Right cardiac atrium (tissue), 5 donors: Measurements from ENCODE around the gene PPM1J. TPM values are rescaled to one million over a fixed set of nuclear protein-coding genes. Genes with fewer than 3 reads are reported as not detected.

Source experiments
- ATAC-seq, 2 donors: fragments of 200-7000 bp; cut with Tn5 transposase; one replicate each; pipeline versions ENCODE4 v1.8.0 to v1.9.1; 2020; ENCODE audit warnings: moderate library complexity in 2 of 2, mild to moderate bottlenecking in 1 of 2
- DNase-seq, 3 donors: peaks; one replicate each; pipeline ENCODE4 v3.0.0-alpha.2; 2020
- H3K27ac ChIP-seq: one replicate; pipeline ENCODE4 v1.5.1; 2013; ENCODE audit warnings: mild to moderate bottlenecking, low read length, control low read depth, moderate library complexity
- H3K27me3 ChIP-seq: one replicate; pipeline ENCODE4 v1.6.1; 2013; ENCODE audit not compliant: control insufficient read depth, insufficient read depth
- H3K4me1 ChIP-seq: one replicate; pipeline ENCODE4 v1.6.1; 2013; ENCODE audit warnings: low read length; ENCODE audit not compliant: control insufficient read depth, insufficient read depth
- H3K4me3 ChIP-seq: one replicate; pipeline ENCODE4 v1.5.1; 2013; ENCODE audit warnings: low read length, control low read depth
- H3K9me3 ChIP-seq: one replicate; pipeline ENCODE4 v1.6.1; 2013; ENCODE audit warnings: low read length; ENCODE audit not compliant: control insufficient read depth
- WGBS: extraction: QIAGEN DNeasy Blood & Tissue Kit; methylation state at CpG from one replicate; pipeline ENCODE4 v1.1.7; 2013; 5-methylcytosine and 5-hydroxymethylcytosine counted together
- intact Hi-C, 4 donors: fragments of 100-400 bp; cut with DNase I; formaldehyde crosslinking; loops; one replicate each; pipeline versions ENCODE4 v1.11.0 to v1.14.0; 2022 to 2023
- polyA plus RNA-seq: library from polyadenylated mRNA; stranded (reverse); fragments of 200-250 nt; gene quantifications from one replicate; pipeline ENCODE4 v1.2.3, GENCODE V29; 2013
- total RNA-seq, 4 donors: library from RNA; stranded (reverse); fragmentation: NEBNext Ultra II Directional; extraction: Animal tissue kit (Norgen Biotek cat#: 25700); gene quantifications; one replicate each; pipeline ENCODE4 v1.2.1, GENCODE V29; 2021
- donor health status: healthy with polysubstance abuse.
- donor health status: DM: no; HTN: yes; CAD: no.
- donor health status: DM: no; HTN: no; CAD: no.
- donor health status: DM: no; HTN: yes; CAD: no; lungs with severe emphysema.
- donor health status: DM: yes; HTN: yes; CAD: no.

Gene PPM1J
- total and polyA plus RNA-seq, 5 donors: 5.5 to 9.0 (median 6.4) TPM

GRCh38 chr1:112704391-112704933 lies 10.7 kb downstream of the PPM1J start:
- Histone ChIP-seq H3K4me3 (peak overlapping the region; percentile 3), H3K9me3 (no peaks in the 10 kb centered on the region), H3K27me3 (no peaks in the 10 kb centered on the region), H3K4me1 (peaks cover 28% of the 10 kb centered on the region), H3K27ac (peak overlapping the region; percentile 84)
- 22% methylated on average over 7 of the region's 7 CpGs for WGBS
- ATAC-seq: no peak
- intact Hi-C loops: loop anchor here in 3 of 4 donors (5.0 to 10.0 kb wide), 5 partner anchors 80 to 320 kb away; partner anchors contain the start of genes WNT2B (in 2 of the 3), CAPZA1 (in 1 of the 3) and ST7L (in 1 of the 3)
- DNase-seq: no peak

DNA sequence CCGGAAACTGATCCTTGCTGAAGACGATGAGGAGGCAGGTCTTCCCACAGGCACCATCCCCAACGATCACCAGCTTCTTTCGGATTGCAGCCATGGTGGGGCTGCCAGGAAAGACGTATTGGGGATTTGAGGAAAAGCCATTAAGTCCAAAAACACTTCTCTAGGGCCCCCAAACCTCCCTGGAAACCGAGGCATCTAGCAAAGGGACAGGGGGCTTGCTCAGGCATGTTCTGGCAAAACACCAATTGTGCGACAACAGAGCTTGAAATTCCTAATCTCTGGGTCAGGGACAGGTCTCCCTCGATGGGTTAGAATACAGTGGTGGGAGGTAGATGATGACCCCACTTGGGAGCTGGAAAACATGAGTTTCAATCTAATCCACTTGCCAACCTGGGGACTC lies 11.4 kb downstream of the PPM1J start:
- intact Hi-C loops: loop anchor here in 3 of 4 donors (5.0 to 10.0 kb wide), 5 partner anchors 79 to 319 kb away; partner anchors contain the start of genes WNT2B (in 2 of the 3), CAPZA1 (in 1 of the 3) and ST7L (in 1 of the 3)
- no peak for DNase-seq
- no peak for ATAC-seq
- Histone ChIP-seq H3K27ac (peak overlapping the region; percentile 20), H3K27me3 (no peaks in the 10 kb centered on the region), H3K4me1 (peaks cover 29% of the 10 kb centered on the region), H3K4me3 (no peak overlapping the region), H3K9me3 (no peaks in the 10 kb centered on the region)
- 63% methylated on average over 8 of the region's 8 CpGs for WGBS

- 56% methylated on average over 12 of the region's 12 CpGs for WGBS
- intact Hi-C loops: loop anchor here in 3 of 4 donors (5.0 to 10.0 kb wide), 5 partner anchors 78 to 318 kb away; partner anchors contain the start of genes WNT2B (in 2 of the 3), CAPZA1 (in 1 of the 3) and ST7L (in 1 of the 3)
- Histone ChIP-seq H3K4me3 (no peak overlapping the region), H3K4me1 (peaks cover 29% of the 10 kb centered on the region), H3K9me3 (no peaks in the 10 kb centered on the region), H3K27ac (peak overlapping the region; percentile 13), H3K27me3 (no peaks in the 10 kb centered on the region)
- no peak for ATAC-seq
- no peak for DNase-seq
Observed at GRCh38 chr1:112702420-112703261, 12.5 kb downstream of the PPM1J start.

GRCh38 chr1:112702067-112702395 lies 13.1 kb downstream of the PPM1J start:
- peak overlapping the region; percentile 21 for H3K27ac ChIP-seq

GRCh38 chr1:112701227-112702066 lies 13.7 kb downstream of the PPM1J start:
- intact Hi-C loops: loop anchor here in 3 of 4 donors (5.0 to 10.0 kb wide), 5 partner anchors 77 to 317 kb away; partner anchors contain the start of genes WNT2B (in 2 of the 3), CAPZA1 (in 1 of the 3) and ST7L (in 1 of the 3)
- H3K27ac ChIP-seq: peak overlapping the region; percentile 98
- 53% methylated on average over 17 of the region's 17 CpGs for WGBS
- H3K4me1 ChIP-seq: peaks cover 29% of the 10 kb centered on the region
- no peaks in the 10 kb centered on the region for H3K9me3 ChIP-seq
- no peak overlapping the region for H3K4me3 ChIP-seq
- ATAC-seq (peak; percentile 0 to 3), DNase-seq (no peak)
- H3K27me3 ChIP-seq: no peaks in the 10 kb centered on the region

More at GRCh38 chr1:112702067-112702395, 13.1 kb downstream of the PPM1J start:
- Histone ChIP-seq H3K9me3 (no peaks in the 10 kb centered on the region), H3K4me3 (no peak overlapping the region), H3K27me3 (no peaks in the 10 kb centered on the region), H3K4me1 (peaks cover 29% of the 10 kb centered on the region)
- intact Hi-C loops: loop anchor here in 3 of 4 donors (5.0 to 10.0 kb wide), 5 partner anchors 77 to 317 kb away; partner anchors contain the start of genes WNT2B (in 2 of the 3), CAPZA1 (in 1 of the 3) and ST7L (in 1 of the 3)
- WGBS: 54% methylated on average over 3 of the region's 3 CpGs
- ATAC-seq (no peak), DNase-seq (no peak)

DNA sequence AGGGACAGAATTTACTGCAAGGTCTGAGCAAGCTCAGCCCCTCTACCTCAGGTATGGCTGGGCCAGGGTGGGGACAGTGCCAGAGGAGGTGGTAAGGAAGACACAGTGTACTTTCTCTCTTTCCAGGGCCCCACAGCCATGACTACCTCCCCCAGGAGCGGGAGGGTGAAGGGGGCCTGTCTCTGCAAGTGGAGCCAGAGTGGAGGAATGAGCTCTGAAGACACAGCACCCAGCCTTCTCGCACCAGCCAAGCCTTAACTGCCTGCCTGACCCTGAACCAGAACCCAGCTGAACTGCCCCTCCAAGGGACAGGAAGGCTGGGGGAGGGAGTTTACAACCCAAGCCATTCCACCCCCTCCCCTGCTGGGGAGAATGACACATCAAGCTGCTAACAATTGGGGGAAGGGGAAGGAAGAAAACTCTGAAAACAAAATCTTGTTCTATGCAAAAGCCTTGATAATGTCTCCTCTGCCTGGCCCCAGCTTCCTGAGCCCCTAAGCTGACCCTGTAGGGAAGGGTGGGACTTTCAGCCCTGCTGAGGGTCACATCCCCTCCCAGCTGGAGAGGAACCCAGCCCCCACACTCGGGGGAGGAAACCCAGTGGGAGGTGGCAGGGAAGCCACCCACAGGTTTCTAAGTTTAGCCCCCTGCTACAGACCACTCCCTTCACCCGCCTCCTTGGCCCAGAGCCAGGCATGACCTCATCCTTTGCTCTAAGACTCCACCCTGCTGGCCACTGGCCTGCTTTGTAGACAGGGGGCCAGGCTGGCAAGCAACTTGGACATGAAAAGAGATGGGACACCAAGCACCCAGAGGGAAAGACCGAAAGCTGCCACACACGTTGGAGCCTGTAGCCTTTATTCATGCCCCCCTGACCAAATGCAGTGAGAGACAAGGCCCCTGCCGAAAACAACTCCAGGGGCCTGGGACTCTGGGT lies 14.6 kb downstream of the PPM1J start:
- H3K27me3 ChIP-seq: no peaks in the 10 kb centered on the region
- H3K4me3 ChIP-seq: no peak overlapping the region
- ATAC-seq: peak; percentile 76 to 82
- H3K27ac ChIP-seq: peak overlapping the region; percentile 98
- H3K9me3 ChIP-seq: no peaks in the 10 kb centered on the region
- peak; percentile 98 to 99 (median 99) for DNase-seq
- whole genome bisulfite sequencing: 10% methylated on average over 7 of the region's 7 CpGs
- intact Hi-C loops: loop anchor here in 3 of 4 donors (5.0 to 10.0 kb wide), 5 partner anchors 76 to 316 kb away; partner anchors contain the start of genes WNT2B (in 2 of the 3), CAPZA1 (in 1 of the 3) and ST7L (in 1 of the 3)
- peaks cover 29% of the 10 kb centered on the region for H3K4me1 ChIP-seq

- intact Hi-C loops: loop anchor here in 3 of 4 donors (5.0 to 10.0 kb wide), 5 partner anchors 75 to 315 kb away; partner anchors contain the start of genes WNT2B (in 2 of the 3), CAPZA1 (in 1 of the 3) and ST7L (in 1 of the 3)
- 65% methylated on average over 13 of the region's 13 CpGs for WGBS
- peaks cover 29% of the 10 kb centered on the region for H3K4me1 ChIP-seq
- ATAC-seq (no peak), DNase-seq (no peak)
- no peak overlapping the region for H3K4me3 ChIP-seq
- no peaks in the 10 kb centered on the region for H3K27me3 ChIP-seq
- no peaks in the 10 kb centered on the region for H3K9me3 ChIP-seq
- peak overlapping the region; percentile 98 for H3K27ac ChIP-seq
Observed at GRCh38 chr1:112699425-112700144, 15.5 kb downstream of the PPM1J start.

DNA sequence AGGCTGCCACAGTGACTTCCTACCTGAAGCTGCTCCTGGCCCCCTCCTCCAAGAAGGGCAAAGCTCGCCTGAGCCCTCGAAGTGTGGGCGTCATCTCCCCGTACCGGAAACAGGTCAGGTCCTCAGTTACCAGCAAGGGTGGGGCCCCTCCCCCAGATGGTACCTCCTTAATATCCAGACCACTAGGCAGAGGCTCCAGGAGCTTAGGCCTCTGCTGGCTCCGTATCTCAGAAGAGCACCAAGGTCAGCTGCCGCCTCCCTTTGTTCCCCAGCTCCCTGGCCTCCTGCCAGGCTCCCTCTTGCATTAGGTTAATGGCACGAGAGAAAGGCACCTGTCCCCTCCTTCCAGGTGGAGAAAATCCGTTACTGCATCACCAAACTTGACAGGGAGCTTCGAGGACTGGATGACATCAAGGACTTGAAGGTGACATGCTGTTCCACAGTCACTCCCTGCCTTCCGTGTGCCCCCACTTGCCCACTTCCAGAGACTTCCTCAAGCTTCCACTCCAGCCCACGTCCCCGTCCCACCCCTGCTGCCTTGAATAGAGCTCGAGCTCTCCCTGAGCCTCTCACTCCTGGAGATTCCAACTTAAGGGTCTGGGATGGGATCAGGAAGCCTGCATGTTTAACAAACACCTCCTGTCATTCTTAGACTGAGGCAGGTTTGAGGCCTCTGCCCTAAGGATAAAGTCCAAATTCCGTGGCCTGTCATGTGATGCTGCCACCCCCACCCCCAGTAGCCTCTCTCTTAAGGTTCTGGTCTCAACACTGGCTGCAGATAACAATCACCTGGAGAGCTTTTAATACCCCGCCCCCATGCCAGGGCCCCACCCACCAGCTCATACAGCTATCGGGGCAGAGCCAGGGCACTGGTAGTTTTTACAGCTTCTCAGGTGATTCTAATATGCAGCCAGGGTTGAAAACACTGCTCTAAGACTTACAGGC lies 16.5 kb downstream of the PPM1J start:
- WGBS: 45% methylated on average over 17 of the region's 17 CpGs
- H3K4me1 ChIP-seq: peaks cover 24% of the 10 kb centered on the region
- intact Hi-C loops: no loop called here
- no peak overlapping the region for H3K4me3 ChIP-seq
- DNase-seq (peak in 2 of 3 donors; percentile 73 to 79), ATAC-seq (no peak)
- H3K27ac ChIP-seq: peak overlapping the region; percentile 98
- H3K9me3 ChIP-seq: no peaks in the 10 kb centered on the region
- no peaks in the 10 kb centered on the region for H3K27me3 ChIP-seq
